ENCODE measurements around the gene TRIM69.
"Not testable (repeated sequence)": the region's sequence is repeated elsewhere in the genome, so short reads cannot be mapped to it uniquely, and the experiment has no call there.

The TRIM69 gene

GRCh38 chr15:44715797-44716334, 20.5 kb upstream of the TRIM69 start:
- no peak for DNase-seq (ENCODE audit: low read depth in 1 of 2, low spot score in 1 of 2)

GRCh38 chr15:44716983-44717602, 19.2 kb upstream of the TRIM69 start:
- no peak for DNase-seq (ENCODE audit: low read depth in 1 of 2, low spot score in 1 of 2)

GRCh38 chr15:44718180-44718926, 18.0 kb upstream of the TRIM69 start:
- DNase-seq (ENCODE audit: low read depth in 1 of 2, low spot score in 1 of 2), result no peak

GRCh38 chr15:44718927-44719292, 17.4 kb upstream of the TRIM69 start:
- no peak for DNase-seq (ENCODE audit: low read depth in 1 of 2, low spot score in 1 of 2)

GRCh38 chr15:44719293-44719999, 16.9 kb upstream of the TRIM69 start:
- DNase-seq (ENCODE audit: low read depth in 1 of 2, low spot score in 1 of 2), result peak in 1 of 2 donors; percentile 73

GRCh38 chr15:44720000-44720435, 16.3 kb upstream of the TRIM69 start:
- not testable (repeated sequence) for DNase-seq (ENCODE audit: low read depth in 1 of 2, low spot score in 1 of 2)

- DNase-seq (ENCODE audit: low read depth in 1 of 2, low spot score in 1 of 2), result no peak
These were observed 15.7 kb upstream of the TRIM69 start for GRCh38 chr15:44720460-44721176.

- DNase-seq (ENCODE audit: low read depth in 1 of 2, low spot score in 1 of 2), result no peak
These were observed 14.3 kb upstream of the TRIM69 start for GRCh38 chr15:44722011-44722410.

- no peak for DNase-seq (ENCODE audit: low read depth in 1 of 2, low spot score in 1 of 2)
These were observed 10.2 kb upstream of the TRIM69 start for GRCh38 chr15:44726136-44726535.

GRCh38 chr15:44726568-44727484, 9.5 kb upstream of the TRIM69 start:
- peak in 1 of 2 donors; percentile 79 for DNase-seq (ENCODE audit: low read depth in 1 of 2, low spot score in 1 of 2)

- no peak for DNase-seq (ENCODE audit: low read depth in 1 of 2, low spot score in 1 of 2)
These were observed 8.7 kb upstream of the TRIM69 start for GRCh38 chr15:44727485-44728231.

GRCh38 chr15:44728232-44728575, 8.1 kb upstream of the TRIM69 start:
- not testable (repeated sequence) for DNase-seq (ENCODE audit: low read depth in 1 of 2, low spot score in 1 of 2)

GRCh38 chr15:44728576-44729407, 7.5 kb upstream of the TRIM69 start:
- DNase-seq (ENCODE audit: low read depth in 1 of 2, low spot score in 1 of 2), result peak; percentile 92 to 97

- DNase-seq (ENCODE audit: low read depth in 1 of 2, low spot score in 1 of 2), result no peak
These were observed 6.8 kb upstream of the TRIM69 start for GRCh38 chr15:44729408-44730127.

GRCh38 chr15:44734839-44735481, 1.4 kb upstream of the TRIM69 start:
- DNase-seq (ENCODE audit: low read depth in 1 of 2, low spot score in 1 of 2), result no peak

GRCh38 chr15:44735482-44736180, 697 bp upstream of the TRIM69 start:
- no peak for DNase-seq (ENCODE audit: low read depth in 1 of 2, low spot score in 1 of 2)
